Common myeloid progenitor, CD34-positive (primary cell): ENCODE measurements around the gene EFNA3.
"Not testable (repeated sequence)": the region's sequence is repeated elsewhere in the genome, so short reads cannot be mapped to it uniquely, and the experiment has no call there.

ENCODE experiments used
- CTCF ChIA-PET: fragments of 350-600 bp; sonication (Branson Sonifier 250); formaldehyde crosslinking; loops from one replicate; lab custom pipeline; 2021; ENCODE audit warnings: antibody characterized with exemption; lab: Charles Lee
- POLR2A ChIA-PET: fragments of 350-600 bp; sonication (Branson Sonifier 250); formaldehyde crosslinking; loops from one replicate; lab custom pipeline; 2021; ENCODE audit warnings: antibody characterized with exemption; lab: Charles Lee
- DNase-seq, 3 donors: peaks; one replicate each; pipeline versions ENCODE4 v3.0.0 to v3.0.0-alpha.2; 2013
- H3K27ac ChIP-seq, 2 experiments: 1 replicate in 1 of 2; 2 replicates in 1 of 2; pipeline ENCODE4 v1.7.0; 2013; ENCODE audit warnings: inconsistent platforms in 2 of 2, low read length in 2 of 2, mild to moderate bottlenecking in 2 of 2, low read depth in 1 of 2, moderate library complexity in 1 of 2; ENCODE audit not compliant: severe bottlenecking in 2 of 2, insufficient read depth in 1 of 2, poor library complexity in 1 of 2
- H3K27me3 ChIP-seq, 5 experiments: replicated peaks in 2 of 5; 1 replicate in 3 of 5; 2 replicates in 2 of 5; pipeline versions ENCODE4 v1.6.1 to v1.7.0; 2013; ENCODE audit warnings: low read length in 4 of 5, mild to moderate bottlenecking in 2 of 5, moderate library complexity in 2 of 5, inconsistent platforms in 1 of 5; ENCODE audit not compliant: insufficient read depth in 5 of 5, control insufficient read depth in 4 of 5
- H3K36me3 ChIP-seq, 4 experiments: 1 replicate in 2 of 4; 2 replicates in 2 of 4; pipeline versions ENCODE4 v1.6.1 to v1.7.0; 2013; ENCODE audit warnings: low read length in 3 of 4, control low read depth in 1 of 4, mild to moderate bottlenecking in 1 of 4; ENCODE audit not compliant: control insufficient read depth in 4 of 4, insufficient read depth in 4 of 4
- H3K4me1 ChIP-seq, 4 experiments: 1 replicate in 3 of 4; 2 replicates in 1 of 4; pipeline versions ENCODE4 v1.6.1 to v1.7.1; 2013; ENCODE audit warnings: low read length in 3 of 4, mild to moderate bottlenecking in 3 of 4, control low read depth in 1 of 4, inconsistent platforms in 1 of 4, moderate library complexity in 1 of 4; ENCODE audit not compliant: control insufficient read depth in 4 of 4, insufficient read depth in 4 of 4; ENCODE audit errors: control extremely low read depth in 1 of 4
- H3K4me3 ChIP-seq, 7 experiments: 1 replicate in 4 of 7; 2 replicates in 3 of 7; pipeline versions ENCODE4 v1.5.1 to v1.7.0; 2013; ENCODE audit warnings: mild to moderate bottlenecking in 7 of 7, low read length in 6 of 7, moderate library complexity in 6 of 7, inconsistent platforms in 2 of 7, low read depth in 2 of 7, control low read depth in 1 of 7; ENCODE audit not compliant: insufficient read depth in 4 of 7, control insufficient read depth in 1 of 7; ENCODE audit errors: extremely low read depth in 1 of 7
- H3K9me3 ChIP-seq, 5 experiments: 1 replicate in 4 of 5; 2 replicates in 1 of 5; pipeline versions ENCODE4 v1.6.1 to v1.7.1; 2013; ENCODE audit warnings: low read length in 4 of 5, mild to moderate bottlenecking in 2 of 5, inconsistent platforms in 1 of 5, low read depth in 1 of 5, moderate library complexity in 1 of 5; ENCODE audit not compliant: control insufficient read depth in 4 of 5, insufficient read depth in 2 of 5; ENCODE audit errors: control extremely low read depth in 1 of 5
- WGBS: methylation state at CpG from one replicate; pipeline ENCODE4 v1.1.5; 2013; ENCODE audit not compliant: insufficient coverage; 5-methylcytosine and 5-hydroxymethylcytosine counted together

Gene EFNA3

DNA sequence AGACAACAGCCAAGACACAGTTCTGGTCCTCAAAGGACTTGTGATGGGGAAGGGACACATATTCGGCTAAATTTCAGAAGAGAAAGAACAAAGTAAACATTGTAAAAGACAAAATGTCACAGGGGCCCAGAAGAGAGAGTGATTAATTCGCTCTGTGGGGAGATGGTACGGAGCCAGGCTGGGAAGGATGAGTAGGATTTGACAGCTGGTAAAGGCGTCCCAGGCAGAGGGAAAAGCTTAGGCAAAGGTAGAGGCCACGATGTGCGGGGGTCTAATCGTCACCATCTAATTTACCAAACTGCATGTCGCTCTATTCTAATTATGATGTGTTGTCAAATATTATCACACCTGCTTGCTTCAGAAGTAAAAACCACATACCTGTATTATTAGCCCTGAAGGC is 31.7 kb downstream of the EFNA3 start:
- Histone ChIP-seq H3K4me1 (peaks cover 0 to 18% (median 13%) of the 10 kb centered on the region in 4 experiments), H3K9me3 (no peaks in the 10 kb centered on the region), H3K27me3 (no peaks in the 10 kb centered on the region), H3K27ac (no peak overlapping the region), H3K4me3 (no peak overlapping the region), H3K36me3 (no peaks in the 10 kb centered on the region)
- CTCF ChIA-PET, result interaction anchor here (0.7 to 2.0 kb wide), 10 partner anchors 8 to 62 kb away, joined by 3 to 10 read pairs (median 4); partner anchors contain the start of gene KRTCAP2
- POLR2A ChIA-PET, result no interaction called here
- no peak for DNase-seq
- 100% methylated on average over 3 of the region's 8 CpGs for WGBS

DNA sequence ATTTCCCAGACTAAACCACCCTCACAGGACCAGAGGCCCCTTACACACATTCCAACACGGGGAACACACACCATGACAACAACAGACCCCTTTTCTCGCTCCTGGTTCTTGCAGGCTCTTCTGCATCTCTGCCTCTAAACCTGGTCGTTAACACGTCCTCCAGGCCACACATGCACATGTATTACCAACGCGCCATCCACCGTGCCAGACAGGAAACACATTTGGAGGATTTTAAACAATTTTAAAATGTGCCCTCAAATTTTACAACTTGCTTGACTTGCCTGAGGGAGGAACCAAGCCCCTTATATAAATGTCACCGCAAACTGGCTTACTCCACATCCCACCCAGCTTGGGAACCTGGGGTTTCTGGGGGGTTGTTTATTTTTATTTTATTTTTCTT is 32.2 kb downstream of the EFNA3 start:
- WGBS, result 11% methylated on average over 6 of the region's 8 CpGs
- H3K9me3 ChIP-seq, result no peaks in the 10 kb centered on the region
- ChIA-PET CTCF (interaction anchor here (0.8 to 2.0 kb wide), 8 partner anchors 8 to 62 kb away, joined by 3 to 10 read pairs (median 5); partner anchors contain the start of gene KRTCAP2), POLR2A (interaction anchor here (0.9 kb wide), 1 partner anchor 25 kb away, joined by 3 read pairs; the partner anchor contains the start of gene SLC50A1)
- DNase-seq, result peak in 2 of 3 donors; percentile 72 to 81
- no peaks in the 10 kb centered on the region for H3K36me3 ChIP-seq
- H3K4me3 ChIP-seq, result no peak overlapping the region
- no peaks in the 10 kb centered on the region for H3K27me3 ChIP-seq
- H3K4me1 ChIP-seq, result peaks cover 0 to 18% (median 13%) of the 10 kb centered on the region in 4 experiments
- no peak overlapping the region for H3K27ac ChIP-seq

DNA sequence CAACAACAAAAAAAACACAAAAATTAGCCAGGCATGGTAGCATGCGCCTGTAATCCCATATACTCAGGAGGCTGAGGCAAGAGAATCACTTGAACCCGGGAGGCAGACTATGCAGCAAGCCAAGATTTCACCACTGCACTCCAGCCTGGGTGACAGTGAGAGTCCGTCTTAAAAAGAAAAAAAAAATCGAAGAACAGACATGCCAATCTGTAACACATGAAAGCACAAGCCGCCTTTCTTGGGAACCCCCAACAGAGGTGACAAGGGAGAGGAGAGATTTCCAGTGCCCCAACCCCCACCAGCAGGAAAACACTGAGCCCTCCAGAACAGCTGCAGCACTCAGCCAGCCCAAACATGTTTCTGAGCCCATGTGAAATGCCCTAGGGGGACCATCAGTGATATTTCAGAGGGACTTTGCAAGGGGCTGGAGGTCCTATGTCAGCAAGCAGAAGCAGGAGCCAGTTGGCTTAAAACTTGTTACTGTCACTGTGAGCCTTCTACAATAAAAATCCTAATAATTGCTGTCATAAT is 34.9 kb downstream of the EFNA3 start:
- no peaks in the 10 kb centered on the region for H3K9me3 ChIP-seq
- ChIA-PET POLR2A (no interaction called here), CTCF (interaction anchor here (0.9 kb wide), 1 partner anchor 20 kb away, joined by 3 read pairs; no protein-coding TSS in a partner anchor)
- DNase-seq, result no peak
- no peaks in the 10 kb centered on the region for H3K27me3 ChIP-seq
- no peak overlapping the region for H3K4me3 ChIP-seq
- no peaks in the 10 kb centered on the region for H3K36me3 ChIP-seq
- no peak overlapping the region for H3K27ac ChIP-seq
- peaks cover 0 to 18% (median 13%) of the 10 kb centered on the region in 4 experiments for H3K4me1 ChIP-seq
- 100% methylated on average over 3 of the region's 5 CpGs for WGBS

DNA sequence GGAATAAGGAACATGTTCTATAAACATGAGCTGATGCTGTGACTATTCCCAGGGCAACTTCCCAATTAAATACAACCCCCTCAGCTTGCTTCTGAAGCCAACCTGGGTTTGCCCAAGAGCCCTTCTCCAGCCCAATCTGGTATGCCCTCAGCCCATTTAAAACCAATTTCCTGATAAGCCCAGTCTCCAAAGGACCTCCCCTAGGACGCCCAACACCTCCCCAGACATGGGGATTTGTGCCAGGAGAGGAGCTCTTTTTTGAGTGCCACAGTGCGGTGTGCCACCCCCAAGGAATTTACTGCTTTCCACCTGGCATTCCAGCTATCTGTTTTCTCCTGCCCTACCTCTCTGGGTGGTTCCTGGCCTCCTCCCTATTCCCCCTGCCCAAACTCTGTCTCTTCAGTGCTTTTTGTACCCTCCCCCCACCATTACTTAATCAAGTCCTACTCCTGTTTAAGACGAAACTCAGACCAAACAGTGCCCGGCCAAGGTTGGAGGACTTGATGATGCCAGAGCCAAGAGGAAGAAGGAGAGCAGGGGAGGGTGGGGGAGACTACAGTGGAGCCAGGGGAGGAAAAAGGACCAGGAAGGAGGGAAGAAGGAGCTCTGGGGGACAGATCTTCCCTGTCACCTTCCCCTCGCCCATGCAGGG is 37.6 kb downstream of the EFNA3 start:
- no peak for DNase-seq
- Histone ChIP-seq H3K27me3 (no peaks in the 10 kb centered on the region), H3K9me3 (no peaks in the 10 kb centered on the region), H3K27ac (no peak overlapping the region), H3K36me3 (no peaks in the 10 kb centered on the region), H3K4me1 (peaks cover 0 to 10% (median 4%) of the 10 kb centered on the region in 4 experiments), H3K4me3 (no peak overlapping the region)
- WGBS, result 100% methylated on average over 1 of the region's 5 CpGs
- POLR2A ChIA-PET, result interaction anchor here (0.8 kb wide), 1 partner anchor 9 kb away, joined by 3 read pairs; no protein-coding TSS in a partner anchor
- CTCF ChIA-PET, result interaction anchor here (0.7 to 3.6 kb wide), 10 partner anchors 9 to 56 kb away, joined by 3 to 21 read pairs (median 6); partner anchors contain the start of genes EFNA4, KRTCAP2 and SLC50A1

DNA sequence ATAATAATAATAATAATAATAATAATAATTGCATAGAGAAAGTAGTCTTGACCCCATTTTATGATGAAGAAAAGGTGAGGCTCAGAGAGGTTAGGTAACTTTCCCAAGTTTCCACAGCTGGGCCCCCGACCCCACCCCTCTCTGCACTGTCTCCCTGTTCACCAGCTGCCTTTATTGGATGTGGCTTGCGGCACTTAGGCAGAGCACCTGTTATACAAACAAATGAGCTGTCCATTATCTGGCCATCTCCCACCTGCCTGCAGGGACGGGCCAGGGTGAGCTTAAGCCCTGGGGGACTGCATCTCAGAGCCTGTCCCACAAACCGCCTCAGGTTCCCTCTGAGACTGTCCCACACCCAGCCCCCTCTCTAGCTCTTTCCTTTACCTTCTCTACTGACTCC is 39.0 kb downstream of the EFNA3 start:
- Histone ChIP-seq H3K36me3 (no peaks in the 10 kb centered on the region), H3K4me3 (no peak overlapping the region), H3K27me3 (no peaks in the 10 kb centered on the region), H3K9me3 (no peaks in the 10 kb centered on the region), H3K27ac (no peak overlapping the region), H3K4me1 (no peaks in the 10 kb centered on the region)
- 84% methylated on average over 3 of the region's 4 CpGs for WGBS
- ChIA-PET CTCF (interaction anchor here (0.7 to 3.6 kb wide), 5 partner anchors 9 to 50 kb away, joined by 3 to 21 read pairs (median 3); no protein-coding TSS in a partner anchor), POLR2A (no interaction called here)
- DNase-seq, result no peak

DNA sequence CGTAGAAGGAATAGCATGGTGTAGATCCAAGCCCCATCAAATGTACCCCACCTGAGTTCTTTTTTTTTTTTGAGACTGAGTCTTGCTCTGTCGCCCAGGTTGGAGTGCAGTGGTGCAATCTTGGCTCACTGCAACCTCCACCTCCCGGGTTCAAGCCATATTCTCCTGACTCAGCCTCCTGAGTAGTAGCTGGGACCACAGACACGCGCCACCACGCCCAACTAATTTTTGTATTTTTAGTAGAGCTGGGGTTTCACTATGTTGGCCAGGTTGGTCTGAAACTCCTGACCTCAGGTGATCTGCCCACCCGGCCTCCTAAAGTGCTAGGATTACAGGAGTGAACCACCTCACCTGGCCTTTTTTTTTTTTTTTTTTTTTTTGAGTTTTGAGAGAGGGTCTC is 39.5 kb downstream of the EFNA3 start:
- not testable (repeated sequence) for H3K27me3 ChIP-seq
- 100% methylated on average over 4 of the region's 7 CpGs for WGBS

DNA sequence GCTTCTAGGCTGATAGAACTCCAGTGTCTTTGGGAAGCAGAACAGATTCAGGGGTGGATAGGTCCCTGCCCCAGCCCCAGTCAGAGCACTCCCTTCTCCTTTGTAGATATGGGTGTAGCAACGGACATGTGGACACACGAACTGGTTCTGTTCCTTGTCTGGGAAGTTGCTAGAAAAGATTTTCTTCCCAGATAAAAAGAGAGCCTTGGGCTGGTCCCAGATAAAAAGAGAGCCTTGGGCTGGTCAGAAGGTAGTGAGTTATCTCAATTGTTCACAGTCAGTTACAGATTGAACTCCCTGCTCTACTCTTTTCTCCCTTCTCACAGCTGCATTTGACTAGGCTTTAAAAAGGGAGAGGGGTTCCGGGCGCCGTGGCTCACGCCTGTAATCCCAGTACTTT is 41.6 kb downstream of the EFNA3 start:
- POLR2A ChIA-PET, result no interaction called here
- DNase-seq, result no peak
- H3K36me3 ChIP-seq, result no peaks in the 10 kb centered on the region
- no peak overlapping the region for H3K27ac ChIP-seq
- H3K4me3 ChIP-seq, result no peak overlapping the region
- no peaks in the 10 kb centered on the region for H3K4me1 ChIP-seq
- peaks cover 0 to 1% (median 0%) of the 10 kb centered on the region in 5 experiments for H3K27me3 ChIP-seq
- CTCF ChIA-PET, result interaction anchor here (1.3 to 1.5 kb wide), 3 partner anchors 14 to 53 kb away, joined by 4 to 6 read pairs (median 5); partner anchors contain the start of gene KRTCAP2
- H3K9me3 ChIP-seq, result no peaks in the 10 kb centered on the region
- 80% methylated on average over 1 of the region's 6 CpGs for WGBS

More for the DNA sequence above, 39.5 kb downstream of the EFNA3 start:
- CTCF ChIA-PET, result interaction anchor here (0.7 to 3.6 kb wide), 5 partner anchors 8 to 50 kb away, joined by 3 to 21 read pairs (median 3); no protein-coding TSS in a partner anchor
- DNase-seq, H3K9me3 ChIP-seq, H3K4me1 ChIP-seq, H3K27ac ChIP-seq, H3K4me3 ChIP-seq, H3K36me3 ChIP-seq: not testable (repeated sequence)
- POLR2A ChIA-PET, result interaction anchor here (0.6 kb wide), 1 partner anchor 17 kb away, joined by 3 read pairs; no protein-coding TSS in a partner anchor
